HG03575 (cell line): Measurements from ENCODE around the gene ADAMTS8.

Source experiments
- ATAC-seq: cut with Tn5 transposase; IDR thresholded peaks from one replicate; pipeline ENCODE4 v1.9.1; 2021; ENCODE audit not compliant: unreplicated experiment, insufficient number of reproducible peaks, low FRiP score; ENCODE audit errors: extremely low read depth

ADAMTS8 gene

GRCh38 chr11:130425156-130425555 is 3.3 kb downstream of the ADAMTS8 start:
- no peak for ATAC-seq

DNA sequence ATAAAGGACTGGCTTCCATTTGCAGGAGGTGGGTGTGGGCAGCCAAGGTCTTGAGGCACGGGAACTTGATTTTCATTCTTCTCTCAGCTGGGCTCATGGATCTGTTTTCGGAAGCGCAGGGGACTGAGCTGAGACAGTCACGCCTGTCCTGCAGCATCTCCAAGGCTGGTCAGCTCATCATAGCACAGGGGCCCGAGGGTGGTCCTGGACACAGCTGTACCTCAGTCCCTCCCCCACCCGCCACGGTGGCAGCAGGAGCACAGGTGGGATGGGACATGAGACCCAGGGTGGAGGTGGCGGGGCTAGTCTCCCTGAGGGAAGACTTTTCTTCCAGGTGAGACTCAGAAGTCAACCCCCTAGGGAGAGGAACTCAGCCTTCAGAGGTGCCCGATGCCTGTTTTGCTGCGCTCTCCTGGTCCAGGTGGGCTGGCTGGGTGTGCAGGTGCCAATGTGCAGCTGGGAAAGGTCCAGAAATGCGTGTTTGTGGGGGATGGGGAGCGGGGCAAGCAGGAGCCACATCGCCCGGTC is 3.7 kb downstream of the ADAMTS8 start:
- no peak for ATAC-seq

- no peak for ATAC-seq
These were observed 4.8 kb downstream of the ADAMTS8 start for GRCh38 chr11:130423541-130424142.

- ATAC-seq = no peak
These were observed 6.0 kb downstream of the ADAMTS8 start for GRCh38 chr11:130422251-130422995.

DNA sequence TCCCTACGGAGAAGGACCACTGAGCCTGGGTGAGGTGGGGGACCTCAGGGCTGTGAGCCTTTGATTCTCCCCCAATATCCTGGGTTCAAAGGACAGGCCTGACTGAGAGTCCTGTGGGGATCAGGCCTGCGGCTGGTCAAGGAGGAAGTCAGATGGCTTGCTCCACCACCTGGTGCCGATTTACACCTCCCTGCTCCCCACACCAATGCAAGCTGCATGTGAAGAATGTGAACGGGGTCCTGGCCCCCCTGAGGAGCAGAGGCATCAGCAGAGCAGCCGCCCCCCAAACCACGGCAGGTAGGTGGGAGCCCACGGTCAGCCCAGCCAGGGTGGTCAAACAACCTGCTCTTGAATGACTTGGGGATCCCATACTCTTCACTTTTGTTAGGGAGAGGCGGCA is 6.7 kb downstream of the ADAMTS8 start:
- no peak for ATAC-seq

- ATAC-seq = no peak
These were observed 7.2 kb downstream of the ADAMTS8 start for GRCh38 chr11:130421199-130421585.

GRCh38 chr11:130420478-130421198 is 7.8 kb downstream of the ADAMTS8 start:
- ATAC-seq = no peak

- ATAC-seq = no peak
These were observed 9.7 kb downstream of the ADAMTS8 start for GRCh38 chr11:130418756-130419155.

- no peak for ATAC-seq
These were observed 10.2 kb downstream of the ADAMTS8 start for GRCh38 chr11:130418210-130418609.

- ATAC-seq = no peak
These were observed 11.5 kb downstream of the ADAMTS8 start for GRCh38 chr11:130416906-130417305.

DNA sequence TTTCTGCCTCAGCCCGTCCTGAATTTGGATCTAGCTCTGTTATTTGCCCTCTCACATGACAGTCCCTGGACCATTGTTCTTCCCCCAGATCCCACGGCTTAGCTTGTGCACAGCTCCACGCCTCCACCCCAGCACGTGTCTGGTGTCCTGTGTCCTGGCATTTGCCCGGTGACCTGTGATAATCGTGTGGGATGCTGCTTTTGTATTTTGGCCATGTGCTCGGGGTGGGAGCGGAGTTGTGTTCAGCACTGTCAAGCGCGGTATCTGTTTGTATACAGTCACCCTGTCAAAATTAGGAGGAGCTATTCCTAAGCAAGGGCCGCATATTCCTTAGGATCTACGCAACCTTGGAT is 11.9 kb downstream of the ADAMTS8 start:
- no peak for ATAC-seq

GRCh38 chr11:130415731-130416529 is 12.5 kb downstream of the ADAMTS8 start:
- ATAC-seq = no peak

DNA sequence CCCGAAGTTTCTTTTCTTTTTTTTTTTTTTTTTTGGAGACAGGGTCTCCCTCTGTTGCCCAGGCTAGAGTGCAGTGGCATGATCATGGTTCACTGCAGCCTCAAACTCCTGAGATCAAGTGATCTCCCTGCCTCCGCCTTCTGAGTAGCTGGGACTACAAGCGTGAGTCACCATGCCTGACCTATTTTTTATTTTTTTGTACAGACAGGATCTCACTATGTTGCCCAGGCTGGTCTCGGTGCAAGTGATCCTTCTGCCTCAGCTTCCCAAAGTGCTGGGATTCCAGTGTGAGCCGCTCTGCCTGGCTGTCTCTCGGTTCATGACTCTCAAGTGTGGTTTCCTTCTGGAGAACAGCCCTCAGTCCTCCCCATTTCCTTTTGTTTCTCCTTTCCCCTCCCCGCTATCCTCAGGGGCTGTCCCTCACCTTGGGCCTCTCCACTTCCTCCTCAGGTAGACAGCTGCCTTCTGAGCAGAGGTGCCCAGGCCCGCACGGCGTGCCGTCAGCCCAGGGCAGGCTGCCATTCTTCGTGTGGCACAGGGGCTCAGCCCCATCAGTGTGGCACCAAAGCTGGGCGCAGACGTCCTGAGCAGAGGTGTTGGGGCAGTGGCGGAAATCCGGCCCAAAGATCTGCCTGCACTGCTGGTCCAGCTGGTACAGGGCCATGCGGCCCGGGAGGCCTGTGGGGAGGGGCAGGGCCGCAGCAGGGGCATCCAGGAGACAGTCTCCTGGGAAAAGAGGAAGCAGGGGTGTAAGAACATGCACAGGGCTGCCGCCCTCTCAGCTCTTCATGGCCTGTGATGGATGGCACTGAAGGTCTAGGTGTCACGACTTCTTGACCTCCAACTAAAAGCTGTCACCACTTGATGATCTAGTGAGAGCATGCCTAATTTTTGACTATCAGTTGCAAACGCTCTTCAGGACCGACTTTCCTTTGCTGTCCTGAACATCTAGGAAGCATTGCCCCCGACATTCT is 14.0 kb downstream of the ADAMTS8 start:
- no peak for ATAC-seq

DNA sequence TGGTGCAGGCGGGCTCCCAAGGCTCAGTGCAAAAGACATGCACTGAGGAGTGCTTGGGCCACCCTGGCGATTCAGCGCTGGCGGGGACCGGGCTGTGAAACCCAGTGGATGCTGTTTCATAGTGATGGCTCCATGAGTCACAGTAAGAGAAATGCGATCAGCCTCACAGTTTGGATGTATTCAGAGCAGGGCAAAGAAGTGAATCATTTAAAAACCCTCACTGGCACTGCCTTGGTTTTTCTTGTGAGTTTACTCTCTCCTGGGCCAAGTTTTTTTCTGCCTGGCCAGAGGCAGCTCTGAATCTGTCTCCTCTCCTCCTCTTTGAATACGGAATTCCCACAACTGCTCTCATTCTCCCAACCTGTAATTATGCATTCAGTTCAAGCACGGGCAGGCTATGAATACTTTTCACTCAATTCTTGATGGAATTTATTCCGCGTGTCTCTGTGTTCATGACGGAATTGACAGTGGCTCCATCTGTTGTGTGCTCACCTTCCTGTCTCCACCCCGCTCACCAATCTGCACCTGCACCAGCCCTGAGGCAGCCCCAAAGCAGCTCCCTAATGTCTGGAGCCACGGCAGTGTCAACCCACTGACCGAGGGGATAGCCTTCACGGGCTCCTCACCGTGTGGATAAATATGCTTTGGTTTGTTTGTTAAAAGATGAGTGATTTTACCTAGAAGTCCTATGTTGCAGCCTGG is 14.9 kb downstream of the ADAMTS8 start:
- no peak for ATAC-seq

GRCh38 chr11:130411223-130411622 is 17.2 kb downstream of the ADAMTS8 start:
- ATAC-seq = no peak

GRCh38 chr11:130409594-130410388 is 18.6 kb downstream of the ADAMTS8 start:
- ATAC-seq = no peak

DNA sequence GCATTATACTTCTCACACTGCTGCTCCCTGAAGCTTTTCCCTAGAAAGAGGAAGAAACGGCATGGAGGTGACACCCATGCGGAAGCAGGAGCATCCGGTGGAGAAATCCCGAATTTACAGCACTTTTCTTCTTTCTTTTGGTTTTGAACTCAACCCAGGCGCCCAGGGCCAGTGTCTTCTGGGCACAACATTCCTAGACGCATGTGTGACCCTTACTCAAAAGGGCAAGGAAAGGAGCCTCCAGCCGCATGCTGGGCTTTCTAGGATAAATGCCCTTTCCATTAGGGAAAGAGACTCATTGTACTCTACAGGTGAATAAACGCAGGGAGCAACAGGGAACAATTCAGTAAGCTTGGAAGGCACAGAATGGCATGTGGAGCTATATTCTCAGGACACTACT is 19.5 kb downstream of the ADAMTS8 start:
- ATAC-seq = no peak
